HepG2 (cell line): ENCODE measurements around the gene RABGAP1.

ENCODE experiments used
- POLR2A ChIP-seq, 2 experiments: IDR thresholded peaks; 2 replicates each; pipeline ENCODE4 v1.6.1; 2011; ENCODE audit warnings: low read depth in 2 of 2, low read length in 2 of 2, mild to moderate bottlenecking in 1 of 2, moderate library complexity in 1 of 2; ENCODE audit not compliant: insufficient read depth in 1 of 2
- POLR2AphosphoS2 ChIP-seq: IDR thresholded peaks from 2 replicates; pipeline ENCODE4 v1.6.1; 2011; ENCODE audit warnings: low read depth, low read length, improper control_type of control experiment
- POLR2AphosphoS5 ChIP-seq: IDR thresholded peaks from 2 replicates; pipeline ENCODE4 v1.6.1; 2012; ENCODE audit warnings: low read depth, low read length
- ZNF670 ChIP-seq: sonication (generic); formaldehyde crosslinking; IDR thresholded peaks from 2 replicates; pipeline ENCODE4 v1.8.0; 2022; ENCODE audit warnings: mild to moderate bottlenecking, missing genetic modification reagents, borderline replicate concordance

DNA sequence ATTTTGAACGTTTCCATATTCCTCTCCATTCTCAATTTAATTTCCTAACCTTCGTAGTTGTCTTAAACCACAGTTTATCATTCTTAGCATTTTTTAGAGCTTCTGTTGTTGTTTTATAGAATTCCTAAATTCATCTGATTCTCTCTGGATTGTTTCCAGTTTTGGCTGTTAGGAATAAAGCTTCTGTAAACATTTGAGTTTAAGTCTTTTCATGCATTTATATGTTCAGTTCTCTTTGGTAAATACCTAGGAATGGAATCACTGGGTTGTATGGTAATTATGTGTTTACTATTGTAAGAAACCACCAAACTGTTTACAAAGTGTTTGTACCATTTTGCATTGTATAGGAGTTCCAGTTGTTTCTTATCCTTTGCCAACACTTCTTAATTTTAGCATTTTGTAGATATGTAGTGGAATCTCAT is 122.4 kb downstream of the RABGAP1 start:
- TF ChIP-seq POLR2A (IDR thresholded peaks at IDR 0.05; ENCODE audit: insufficient read depth in 1 of 2, low read depth in 2 of 2, low read length in 2 of 2) (no peak), POLR2AphosphoS5 (no peak), POLR2AphosphoS2 (no peak), ZNF670 (CRISPR knock-in tag) (no peak)
